Endothelial cell of umbilical vein (primary cell): ENCODE data around the gene SHFL. TPM values are rescaled to one million over a fixed set of nuclear protein-coding genes. Genes with fewer than 3 reads are reported as not detected.

Experiments used
- BruUV-seq: library from RNA; stranded (reverse); fragments of 400-500 nt; replicated peaks from 2 replicates; lab custom pipeline; 2021; lab: Mats Ljungman, UMichigan
- CTCF ChIA-PET: fragments of 300-600, 350-600 bp; sonication (Branson Sonifier 250); formaldehyde crosslinking; loops from one replicate; lab custom pipeline; 2021; ENCODE audit warnings: antibody characterized with exemption, inconsistent platforms; lab: Charles Lee
- POLR2A ChIA-PET: fragments of 300-600, 350-600 bp; sonication (Branson Sonifier 250); formaldehyde crosslinking; loops from one replicate; lab custom pipeline; 2021; ENCODE audit warnings: antibody characterized with exemption, inconsistent platforms; lab: Charles Lee
- DNase-seq: peaks from one replicate; pipeline ENCODE4 v3.0.0-alpha.2; 2011; ENCODE audit warnings: low read depth, low spot score
- FAIRE-seq: peaks from 2 replicates; lab custom pipeline; 2011; peaks lifted over from hg19 to GRCh38; lab: Jason Lieb, UNC
- H2AFZ ChIP-seq: 2 replicates; pipeline ENCODE4 v1.6.0; 2012; ENCODE audit warnings: low read depth, low read length, control low read depth, inconsistent platforms
- H3K27ac ChIP-seq: 2 replicates; pipeline ENCODE4 v1.5.1; 2011; ENCODE audit warnings: low read depth, mild to moderate bottlenecking, control low read depth, low read length, moderate library complexity; ENCODE audit not compliant: insufficient read depth
- H3K27me3 ChIP-seq, 2 experiments: 2 replicates each; pipeline versions ENCODE4 v1.6.0 to v1.6.1; 2011; ENCODE audit warnings: low read length in 2 of 2, mixed read lengths in 1 of 2; ENCODE audit not compliant: control insufficient read depth in 2 of 2, insufficient read depth in 2 of 2
- H3K36me3 ChIP-seq, 2 experiments: 2 replicates in 1 of 2; 3 replicates in 1 of 2; pipeline ENCODE4 v1.5.1; 2011; ENCODE audit warnings: low read length in 2 of 2, mild to moderate bottlenecking in 1 of 2, moderate library complexity in 1 of 2; ENCODE audit not compliant: control insufficient read depth in 2 of 2, insufficient read depth in 2 of 2; ENCODE audit errors: extremely low read depth in 1 of 2
- H3K4me1 ChIP-seq: 3 replicates; pipeline ENCODE4 v1.5.1; 2011; ENCODE audit warnings: mild to moderate bottlenecking, low read length; ENCODE audit not compliant: control insufficient read depth, insufficient read depth; ENCODE audit errors: extremely low read depth
- H3K4me2 ChIP-seq: 2 replicates; pipeline ENCODE4 v1.6.1; 2011; ENCODE audit warnings: low read length, control low read depth, mixed read lengths; ENCODE audit not compliant: insufficient read depth
- H3K4me3 ChIP-seq, 3 experiments: fragments of 200-600 bp in 1 of 3; sonication (generic), shearing (Covaris generic) in 1 of 3; replicated peaks in 1 of 3; 2 replicates each; pipeline ENCODE4 v1.5.1; 2011 to 2016; ENCODE audit warnings: control low read depth in 3 of 3, low read length in 3 of 3, mild to moderate bottlenecking in 2 of 3, inconsistent platforms in 1 of 3, low read depth in 1 of 3, moderate library complexity in 1 of 3; ENCODE audit not compliant: insufficient read depth in 1 of 3
- H3K79me2 ChIP-seq: 2 replicates; pipeline ENCODE4 v1.6.0; 2012; ENCODE audit warnings: low read length, inconsistent platforms; ENCODE audit not compliant: control insufficient read depth, insufficient read depth
- H3K9ac ChIP-seq: replicated peaks from 2 replicates; pipeline ENCODE3; 2011; ENCODE audit warnings: low read length, control low read depth; ENCODE audit not compliant: insufficient read depth; ENCODE audit errors: extremely low read depth
- H3K9me1 ChIP-seq: replicated peaks from 3 replicates; pipeline ENCODE4 v1.6.0; 2011; ENCODE audit warnings: mild to moderate bottlenecking, low read length; ENCODE audit not compliant: control insufficient read depth, insufficient read depth; ENCODE audit errors: extremely low read depth
- H3K9me3 ChIP-seq: replicated peaks from 2 replicates; pipeline ENCODE4 v1.5.1; 2012; ENCODE audit warnings: low read length, inconsistent platforms; ENCODE audit not compliant: control insufficient read depth, insufficient read depth
- H4K20me1 ChIP-seq: replicated peaks from 2 replicates; pipeline ENCODE3; 2011; ENCODE audit warnings: mild to moderate bottlenecking, low read length; ENCODE audit not compliant: control insufficient read depth, insufficient read depth; ENCODE audit errors: extremely low read depth
- EZH2 ChIP-seq: IDR thresholded peaks from 2 replicates; pipeline ENCODE4 v1.6.1; 2012; ENCODE audit warnings: borderline replicate concordance, low read depth, mild to moderate bottlenecking, moderate library complexity, low read length, inconsistent platforms; ENCODE audit not compliant: severe bottlenecking
- FOS ChIP-seq: IDR thresholded peaks from 2 replicates; pipeline ENCODE4 v1.6.1; 2011; ENCODE audit warnings: mild to moderate bottlenecking, low read length, moderate library complexity, borderline replicate concordance; ENCODE audit not compliant: insufficient read depth
- GATA2 ChIP-seq: IDR thresholded peaks from 2 replicates; pipeline ENCODE4 v1.7.0; 2011; ENCODE audit warnings: low read depth, mild to moderate bottlenecking, moderate library complexity, mixed read lengths, low read length; ENCODE audit not compliant: insufficient read length, insufficient read depth
- JUN ChIP-seq: IDR thresholded peaks from 2 replicates; pipeline ENCODE4 v1.6.1; 2011; ENCODE audit warnings: borderline replicate concordance, low read depth; ENCODE audit not compliant: insufficient read length, insufficient read depth
- MYC ChIP-seq: IDR thresholded peaks from one replicate; pipeline ENCODE4 v1.6.1; 2011; ENCODE audit warnings: mild to moderate bottlenecking, low read depth, low read length
- POLR2A ChIP-seq: IDR thresholded peaks from 2 replicates; pipeline ENCODE4 v1.6.1; 2012; ENCODE audit warnings: low read depth, mild to moderate bottlenecking, control low read depth, low read length
- POLR2AphosphoS5 ChIP-seq: IDR thresholded peaks from 2 replicates; pipeline ENCODE4 v1.6.1; 2012; ENCODE audit warnings: low read depth, mild to moderate bottlenecking, control low read depth, low read length, moderate library complexity; ENCODE audit not compliant: insufficient read depth
- dilution Hi-C: fragments of 300-500 bp; cut with MboI; formaldehyde crosslinking; loops from one replicate; pipeline ENCODE4 v1.15.0; 2019; ENCODE audit warnings: low sequenced_read_pairs; ENCODE audit not compliant: extremely low pct_ligation_motif_present
- intact Hi-C: fragments of 100-400 bp; cut with micrococcal nuclease; formaldehyde crosslinking; loops from one replicate; pipeline ENCODE4 v1.10.0; 2022
- polyA plus RNA-seq, 4 experiments: library from polyadenylated mRNA; depleted of rRNA in 3 of 4; stranded (reverse) in 3 of 4; unstranded in 1 of 4; fragments of >200 nt; gene quantifications; 2 replicates each; pipeline versions ENCODE4 v1.2.1 to v1.2.3, GENCODE V29; 2011 to 2012; ENCODE audit warnings: missing spikeins in 1 of 4
- total RNA-seq: library from RNA; stranded (reverse); gene quantifications from 2 replicates; pipeline ENCODE4 v1.2.3, GENCODE V29; 2021
- TF ChIP-seq, protein P1 (sequence below): IDR thresholded peaks from 2 replicates; pipeline ENCODE4 v1.6.1; 2011; ENCODE audit not compliant: insufficient read depth, insufficient read length
- TF ChIP-seq, protein P2 (sequence below), 2 donors: IDR thresholded peaks; 1 replicate in 1 of 2; 2 replicates in 1 of 2; pipeline ENCODE4 v1.5.1; 2011; ENCODE audit warnings: low read length in 2 of 2, mild to moderate bottlenecking in 2 of 2, moderate library complexity in 2 of 2, control low read depth in 1 of 2, inconsistent platforms in 1 of 2, low read depth in 1 of 2; ENCODE audit not compliant: insufficient read depth in 1 of 2; ENCODE audit errors: extremely low read depth in 1 of 2

Gene SHFL
- total and polyA plus RNA-seq, 2 donors (not counting 3 experiments of a cell fraction or from before 2014, with no cell fraction given): 34.4 to 36.9 TPM

DNA sequence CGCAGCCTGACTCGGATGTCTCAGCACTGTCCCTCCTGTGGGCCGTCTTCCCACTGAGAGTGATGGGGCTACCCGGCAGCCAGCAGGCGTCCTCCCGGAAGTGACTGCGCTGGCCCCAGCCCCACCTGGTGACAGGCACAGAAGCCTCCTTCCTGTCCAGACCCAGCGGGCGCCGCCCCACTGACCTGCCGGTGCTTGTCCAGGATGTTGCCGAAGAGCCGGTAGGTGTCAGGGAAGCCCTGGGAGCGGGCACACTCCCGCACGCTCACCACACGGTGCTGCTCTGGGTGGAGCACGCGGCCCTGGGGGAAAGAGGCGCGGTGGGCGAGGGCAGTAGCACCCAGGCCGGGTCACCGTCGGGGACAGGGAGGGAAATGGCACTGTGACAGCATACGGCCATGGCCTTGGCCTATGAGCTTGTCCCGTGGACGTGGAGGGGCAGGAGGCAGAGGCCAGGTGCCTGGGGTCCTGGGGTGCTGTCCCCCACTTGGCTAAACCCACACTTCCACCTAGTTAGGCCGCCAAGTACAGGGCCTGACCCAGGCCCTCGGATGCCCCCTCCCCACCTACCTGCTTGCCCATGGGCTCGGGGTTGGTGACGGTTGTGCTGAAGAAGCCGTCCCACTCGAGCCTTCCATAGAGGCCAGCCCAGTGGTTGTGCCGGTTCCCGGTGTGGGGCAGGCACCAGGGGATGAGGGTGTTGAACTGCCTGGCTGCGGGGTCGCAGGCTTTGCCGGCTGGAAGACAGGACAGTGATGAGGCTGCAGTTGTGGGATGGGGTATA, 49.6 kb downstream of the SHFL start:
- Histone ChIP-seq H2AFZ (no peak overlapping the region), H3K9me3 (no peaks in the 10 kb centered on the region), H3K9ac (no peak overlapping the region), H3K79me2 (no peaks in the 10 kb centered on the region), H3K9me1 (no peaks in the 10 kb centered on the region), H3K27ac (no peak overlapping the region), H3K36me3 (peaks cover 6 to 55% of the 10 kb centered on the region in 2 experiments), H3K4me1 (no peaks in the 10 kb centered on the region), H3K4me3 (no peak overlapping the region), H3K4me2 (no peak overlapping the region), H4K20me1 (no peaks in the 10 kb centered on the region), H3K27me3 (no peaks in the 10 kb centered on the region)
- no peak for DNase-seq
- BruUV-seq: no TSS peak
- no peak for FAIRE-seq
- intact Hi-C loops: no loop called here
- POLR2A ChIA-PET: no interaction called here
- TF ChIP-seq FOS: no peak
- TF ChIP-seq POLR2A: no peak
- TF ChIP-seq POLR2AphosphoS5: no peak
- no peak for TF ChIP-seq EZH2
- TF ChIP-seq JUN: no peak
- TF ChIP-seq, protein P1, sequence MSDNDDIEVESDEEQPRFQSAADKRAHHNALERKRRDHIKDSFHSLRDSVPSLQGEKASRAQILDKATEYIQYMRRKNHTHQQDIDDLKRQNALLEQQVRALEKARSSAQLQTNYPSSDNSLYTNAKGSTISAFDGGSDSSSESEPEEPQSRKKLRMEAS: no peak
- TF ChIP-seq, protein P2, sequence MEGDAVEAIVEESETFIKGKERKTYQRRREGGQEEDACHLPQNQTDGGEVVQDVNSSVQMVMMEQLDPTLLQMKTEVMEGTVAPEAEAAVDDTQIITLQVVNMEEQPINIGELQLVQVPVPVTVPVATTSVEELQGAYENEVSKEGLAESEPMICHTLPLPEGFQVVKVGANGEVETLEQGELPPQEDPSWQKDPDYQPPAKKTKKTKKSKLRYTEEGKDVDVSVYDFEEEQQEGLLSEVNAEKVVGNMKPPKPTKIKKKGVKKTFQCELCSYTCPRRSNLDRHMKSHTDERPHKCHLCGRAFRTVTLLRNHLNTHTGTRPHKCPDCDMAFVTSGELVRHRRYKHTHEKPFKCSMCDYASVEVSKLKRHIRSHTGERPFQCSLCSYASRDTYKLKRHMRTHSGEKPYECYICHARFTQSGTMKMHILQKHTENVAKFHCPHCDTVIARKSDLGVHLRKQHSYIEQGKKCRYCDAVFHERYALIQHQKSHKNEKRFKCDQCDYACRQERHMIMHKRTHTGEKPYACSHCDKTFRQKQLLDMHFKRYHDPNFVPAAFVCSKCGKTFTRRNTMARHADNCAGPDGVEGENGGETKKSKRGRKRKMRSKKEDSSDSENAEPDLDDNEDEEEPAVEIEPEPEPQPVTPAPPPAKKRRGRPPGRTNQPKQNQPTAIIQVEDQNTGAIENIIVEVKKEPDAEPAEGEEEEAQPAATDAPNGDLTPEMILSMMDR (IDR thresholded peaks at IDR 0.05; ENCODE audit: extremely low read depth in 1 of 2, insufficient read depth in 1 of 2, low read depth in 1 of 2, low read length in 2 of 2): no peak
- TF ChIP-seq MYC: no peak
- TF ChIP-seq GATA2: no peak
- dilution Hi-C loops: no loop called here
- CTCF ChIA-PET: interaction anchor here (1.1 kb wide), 1 partner anchor 114 kb away, joined by 4 read pairs; no protein-coding TSS in a partner anchor
